ENCODE results near the gene KCNAB3.

The KCNAB3 gene

GRCh38 chr17:7887038-7887481, 42.6 kb downstream of the KCNAB3 start (continued):
- TF ChIP-seq PRDM1 (tag by site-specific recombination; IDR thresholded peaks at IDR 0.05), result peak; percentile 79
- TF ChIP-seq ZNF311 (tag by site-specific recombination; IDR thresholded peaks at IDR 0.05; ENCODE audit: borderline replicate concordance), result no peak
- TF ChIP-seq BCL11A (tag by site-specific recombination; IDR thresholded peaks at IDR 0.05; ENCODE audit: low read depth), result 0 out of 2 replicates have a peak, but pooled peaks have one; percentile 24
- TF ChIP-seq REST (tag by site-specific recombination; IDR thresholded peaks at IDR 0.05), result no peak
- TF ChIP-seq ZNF214 (tag by site-specific recombination; IDR thresholded peaks at IDR 0.05; ENCODE audit: borderline replicate concordance), result no peak
- TF ChIP-seq ZNF701 (tag by site-specific recombination; IDR thresholded peaks at IDR 0.05), result no peak
- no peak for TF ChIP-seq YY2 (tag by site-specific recombination; IDR thresholded peaks at IDR 0.05)
- TF ChIP-seq ZNF121 (tag by site-specific recombination; IDR thresholded peaks at IDR 0.05), result no peak
- no peak; the same call in 1 of the 2 replicates for TF ChIP-seq ZEB2 (tag by site-specific recombination; IDR thresholded peaks at IDR 0.05)
- no peak for TF ChIP-seq ZNF174 (tag by site-specific recombination; IDR thresholded peaks at IDR 0.05)
- peak; percentile 37; the same call in 1 of the 2 replicates for TF ChIP-seq ZNF398 (tag by site-specific recombination; IDR thresholded peaks at IDR 0.05)
- TF ChIP-seq ZNF132 (tag by site-specific recombination; IDR thresholded peaks at IDR 0.05; ENCODE audit: borderline replicate concordance), result no peak

- POLR2A ChIA-PET, result interaction anchor here (0.7 to 1.8 kb wide), 8 partner anchors 16 to 361 kb away, joined by 3 to 9 read pairs (median 6); partner anchors contain the start of genes CTC1 and NAA38
- H3K27ac ChIP-seq (ENCODE audit: extremely low read depth, low read depth, low read length), result peak overlapping the region; percentile 94
- H3K9me3 ChIP-seq (ENCODE audit: control insufficient read depth, insufficient read depth, low read depth, low read length), result no peaks in the 10 kb centered on the region
- peaks cover 30% of the 10 kb centered on the region for H3K4me1 ChIP-seq (ENCODE audit: control insufficient read depth, insufficient read depth, low read length)
- CTCF ChIA-PET, result interaction anchor here (0.6 to 1.0 kb wide), 3 partner anchors 10 to 111 kb away, joined by 3 to 4 read pairs (median 4); no protein-coding TSS in a partner anchor
- H3K4me3 ChIP-seq (ENCODE audit: low read depth, low read length), result peak overlapping the region; percentile 55
- H3K36me3 ChIP-seq (ENCODE audit: control insufficient read depth in 2 of 2, insufficient read depth in 1 of 2, low read length in 2 of 2), result peaks cover 20 to 36% of the 10 kb centered on the region in 2 experiments
- peak; percentile 7; the same call in 1 of the 2 replicates for TF ChIP-seq KLF10 (tag by site-specific recombination; IDR thresholded peaks at IDR 0.05)
- no peak for TF ChIP-seq ZNF18 (tag by site-specific recombination; IDR thresholded peaks at IDR 0.05)
- no peak for TF ChIP-seq ZNF280D (tag by site-specific recombination; IDR thresholded peaks at IDR 0.05)
- TF ChIP-seq ZNF302 (tag by site-specific recombination; IDR thresholded peaks at IDR 0.05; ENCODE audit: low read depth), result no peak
- no peak for TF ChIP-seq ZNF580 (tag by site-specific recombination; IDR thresholded peaks at IDR 0.05)
- TF ChIP-seq ZNF629 (tag by site-specific recombination; IDR thresholded peaks at IDR 0.05), result peak; percentile 8; the same call in 1 of the 2 replicates
- no peak for TF ChIP-seq BCL11A (tag by site-specific recombination; IDR thresholded peaks at IDR 0.05; ENCODE audit: low read depth)
- no peak for TF ChIP-seq ZEB2 (tag by site-specific recombination; IDR thresholded peaks at IDR 0.05)
- no peak for TF ChIP-seq ZNF48 (tag by site-specific recombination; IDR thresholded peaks at IDR 0.05)
- no peak for TF ChIP-seq HOXD13 (CRISPR knock-in tag; IDR thresholded peaks at IDR 0.05; ENCODE audit: borderline replicate concordance)
- TF ChIP-seq PRDM6 (tag by site-specific recombination; IDR thresholded peaks at IDR 0.05), result no peak
- TF ChIP-seq ZNF701 (tag by site-specific recombination; IDR thresholded peaks at IDR 0.05), result no peak
- no peak for TF ChIP-seq ZNF324 (tag by site-specific recombination; IDR thresholded peaks at IDR 0.05)
Measured at GRCh38 chr17:7886227-7887037, 43.2 kb downstream of the KCNAB3 start.

All from HEK293 (cell line).